SW 1271 (cell line): ENCODE measurements around the gene RAB11FIP4.
"Not testable (repeated sequence)": the region's sequence is repeated elsewhere in the genome, so short reads cannot be mapped to it uniquely, and the experiment has no call there.

ENCODE experiments used
- DNase-seq, 2 experiments: peaks; one replicate each; lab custom pipeline; 2025; lab: John Stamatoyannopoulos, UW

Gene RAB11FIP4

GRCh38 chr17:31431852-31432658 lies 40.6 kb downstream of the RAB11FIP4 start:
- DNase-seq = no peak

- DNase-seq = no peak
Observed at GRCh38 chr17:31433091-31433790, 41.8 kb downstream of the RAB11FIP4 start.

- no peak for DNase-seq
Observed at GRCh38 chr17:31433811-31434726, 42.6 kb downstream of the RAB11FIP4 start.

GRCh38 chr17:31434727-31435050 lies 43.2 kb downstream of the RAB11FIP4 start:
- DNase-seq = no peak

GRCh38 chr17:31435581-31435980 lies 44.1 kb downstream of the RAB11FIP4 start:
- no peak for DNase-seq

- no peak for DNase-seq
Observed at GRCh38 chr17:31437720-31438400, 46.4 kb downstream of the RAB11FIP4 start.

- no peak for DNase-seq
Observed at GRCh38 chr17:31439716-31440115, 48.2 kb downstream of the RAB11FIP4 start.

GRCh38 chr17:31442276-31442675 lies 50.8 kb downstream of the RAB11FIP4 start:
- DNase-seq = no peak

GRCh38 chr17:31442856-31443255 lies 51.4 kb downstream of the RAB11FIP4 start:
- DNase-seq = not testable (repeated sequence)

GRCh38 chr17:31443386-31443785 lies 51.9 kb downstream of the RAB11FIP4 start:
- DNase-seq = no peak

- DNase-seq = no peak
Observed at GRCh38 chr17:31444026-31444425, 52.6 kb downstream of the RAB11FIP4 start.

GRCh38 chr17:31446195-31446967 lies 54.9 kb downstream of the RAB11FIP4 start:
- DNase-seq = no peak

GRCh38 chr17:31448467-31449077 lies 57.1 kb downstream of the RAB11FIP4 start:
- DNase-seq = no peak

GRCh38 chr17:31449111-31449510 lies 57.6 kb downstream of the RAB11FIP4 start:
- DNase-seq = no peak

- no peak for DNase-seq
Observed at GRCh38 chr17:31449746-31450145, 58.3 kb downstream of the RAB11FIP4 start.

GRCh38 chr17:31452101-31452500 lies 60.6 kb downstream of the RAB11FIP4 start:
- DNase-seq = no peak

GRCh38 chr17:31452561-31453110 lies 61.2 kb downstream of the RAB11FIP4 start:
- DNase-seq = no peak

GRCh38 chr17:31453896-31454295 lies 62.4 kb downstream of the RAB11FIP4 start:
- no peak for DNase-seq

GRCh38 chr17:31456814-31457213 lies 65.3 kb downstream of the RAB11FIP4 start:
- no peak for DNase-seq
